Liver (tissue), 9 donors: Measurements from ENCODE around the gene DDO. TPM values are rescaled to one million over a fixed set of nuclear protein-coding genes. Genes with fewer than 3 reads are reported as not detected.

Experiments used
- DNase-seq: peaks from one replicate; pipeline ENCODE4 v3.0.0-alpha.2; 2017; ENCODE audit warnings: low spot score
- H3K27ac ChIP-seq, 2 donors: one replicate each; pipeline ENCODE4 v1.7.0; 2013; ENCODE audit warnings: inconsistent platforms in 2 of 2, low read length in 2 of 2, control low read depth in 1 of 2, low read depth in 1 of 2, mild to moderate bottlenecking in 1 of 2
- H3K27me3 ChIP-seq, 4 donors: one replicate each; pipeline versions ENCODE4 v1.6.1 to v1.7.0; 2013; ENCODE audit warnings: low read length in 3 of 4, inconsistent platforms in 1 of 4, mild to moderate bottlenecking in 1 of 4, moderate library complexity in 1 of 4; ENCODE audit not compliant: control insufficient read depth in 4 of 4, insufficient read depth in 4 of 4
- H3K36me3 ChIP-seq, 4 donors: one replicate each; pipeline versions ENCODE4 v1.6.1 to v1.7.0; 2013; ENCODE audit warnings: low read length in 3 of 4, mild to moderate bottlenecking in 3 of 4, low read depth in 1 of 4, moderate library complexity in 1 of 4; ENCODE audit not compliant: control insufficient read depth in 4 of 4, insufficient read depth in 3 of 4
- H3K4me1 ChIP-seq, 4 donors: one replicate each; pipeline versions ENCODE4 v1.6.1 to v1.7.0; 2013; ENCODE audit warnings: low read length in 3 of 4, mild to moderate bottlenecking in 3 of 4, moderate library complexity in 1 of 4; ENCODE audit not compliant: control insufficient read depth in 4 of 4, insufficient read depth in 4 of 4
- H3K4me3 ChIP-seq, 3 donors: one replicate each; pipeline versions ENCODE4 v1.6.1 to v1.7.0; 2013; ENCODE audit warnings: low read length in 3 of 3, control low read depth in 1 of 3, low read depth in 1 of 3, mild to moderate bottlenecking in 1 of 3
- H3K9ac ChIP-seq, 2 donors: one replicate each; pipeline ENCODE4 v1.7.0; 2013; ENCODE audit warnings: low read length in 2 of 2, mild to moderate bottlenecking in 2 of 2, moderate library complexity in 2 of 2, control low read depth in 1 of 2, low read depth in 1 of 2
- H3K9me3 ChIP-seq, 4 donors: one replicate each; pipeline versions ENCODE4 v1.6.1 to v1.7.0; 2013; ENCODE audit warnings: low read length in 3 of 4; ENCODE audit not compliant: control insufficient read depth in 4 of 4
- ATF3 ChIP-seq: IDR thresholded peaks from 2 replicates; pipeline ENCODE4 v1.6.1; 2016; ENCODE audit warnings: antibody characterized with exemption
- CTCF ChIP-seq: fragments of 150-350 bp; IDR thresholded peaks from 2 replicates; pipeline ENCODE4 v1.5.1; 2017; ENCODE audit warnings: improper control_type of control experiment, low read depth, low read length; ENCODE audit not compliant: missing input control
- EGR1 ChIP-seq, 2 donors: IDR thresholded peaks; 2 replicates each; pipeline ENCODE4 v1.6.1; 2016 to 2018; ENCODE audit warnings: antibody characterized with exemption in 2 of 2, low read depth in 2 of 2
- FOXA1 ChIP-seq: IDR thresholded peaks from 2 replicates; pipeline ENCODE4 v1.6.1; 2016; ENCODE audit warnings: antibody characterized with exemption
- FOXA2 ChIP-seq: IDR thresholded peaks from 2 replicates; pipeline ENCODE4 v1.6.1; 2016; ENCODE audit warnings: antibody characterized with exemption
- GABPA ChIP-seq, 2 donors: IDR thresholded peaks in 1 of 2; conservative IDR thresholded peaks in 1 of 2; 2 replicates each; pipeline ENCODE4 v1.6.1; 2016; ENCODE audit warnings: antibody characterized with exemption in 2 of 2, mild to moderate bottlenecking in 1 of 2, moderate library complexity in 1 of 2
- HNF4A ChIP-seq, 2 donors: conservative IDR thresholded peaks; 2 replicates each; pipeline ENCODE4 v1.6.1; 2016; ENCODE audit warnings: antibody characterized with exemption in 2 of 2, mild to moderate bottlenecking in 2 of 2
- HNF4G ChIP-seq: IDR thresholded peaks from 2 replicates; pipeline ENCODE4 v1.6.1; 2016; ENCODE audit warnings: antibody characterized with exemption
- JUND ChIP-seq, 2 donors: IDR thresholded peaks; 2 replicates each; pipeline ENCODE4 v1.6.1; 2016; ENCODE audit warnings: antibody characterized with exemption in 2 of 2
- MAX ChIP-seq: IDR thresholded peaks from 2 replicates; pipeline ENCODE4 v1.6.1; 2016; ENCODE audit warnings: antibody characterized with exemption
- NR2F2 ChIP-seq: IDR thresholded peaks from 2 replicates; pipeline ENCODE4 v1.6.1; 2016; ENCODE audit warnings: antibody characterized with exemption
- RAD21 ChIP-seq, 2 donors: IDR thresholded peaks; 2 replicates each; pipeline ENCODE4 v1.6.1; 2016; ENCODE audit warnings: antibody characterized with exemption in 2 of 2, mild to moderate bottlenecking in 2 of 2
- REST ChIP-seq: IDR thresholded peaks from 2 replicates; pipeline ENCODE4 v1.6.1; 2016; ENCODE audit warnings: antibody characterized with exemption, mild to moderate bottlenecking
- RXRA ChIP-seq, 2 donors: IDR thresholded peaks; 2 replicates each; pipeline ENCODE4 v1.6.1; 2017 to 2018; ENCODE audit warnings: antibody characterized with exemption in 2 of 2, mild to moderate bottlenecking in 1 of 2
- SP1 ChIP-seq: IDR thresholded peaks from 2 replicates; pipeline ENCODE4 v1.6.1; 2018; ENCODE audit warnings: antibody characterized with exemption, mild to moderate bottlenecking
- TAF1 ChIP-seq: conservative IDR thresholded peaks from 2 replicates; pipeline ENCODE4 v1.6.1; 2016; ENCODE audit warnings: antibody characterized with exemption, mild to moderate bottlenecking
- YY1 ChIP-seq: IDR thresholded peaks from 2 replicates; pipeline ENCODE4 v1.6.1; 2016; ENCODE audit warnings: antibody characterized with exemption, mild to moderate bottlenecking
- ZBTB33 ChIP-seq: IDR thresholded peaks from 2 replicates; pipeline ENCODE4 v1.6.1; 2016; ENCODE audit warnings: antibody characterized with exemption
- WGBS: extraction: QIAGEN DNeasy Blood & Tissue Kit; methylation state at CpG from one replicate; pipeline ENCODE4 v1.1.7; 2013; 5-methylcytosine and 5-hydroxymethylcytosine counted together
- polyA plus RNA-seq, 2 donors: library from polyadenylated mRNA; stranded (reverse) in 1 of 2; unstranded in 1 of 2; fragments of 200-250 nt in 1 of 2; fragments of >200 nt in 1 of 2; fragmentation: Nextera tagmentation in 1 of 2; extraction: Ambion mirVana in 1 of 2; gene quantifications; one replicate each; pipeline versions ENCODE4 v1.2.1 to v1.2.3, GENCODE V29; 2013 to 2015
- total RNA-seq, 2 donors: library from RNA; depleted of rRNA; stranded (reverse); fragments of >200 nt; gene quantifications; one replicate each; pipeline ENCODE4 v1.2.3, GENCODE V29; 2014
- donor health status: healthy.
- donor health status: healthy.
- donor health status: healthy.
- donor health status: healthy.
- donor health status: healthy.

The DDO gene
- total and polyA plus RNA-seq, 4 donors = 4.9 to 11.1 (median 7.0) TPM

- Histone ChIP-seq H3K27me3 (no peaks in the 10 kb centered on the region), H3K9ac (no peak overlapping the region), H3K4me3 (no peak overlapping the region), H3K36me3 (no peaks in the 10 kb centered on the region), H3K4me1 (no peaks in the 10 kb centered on the region), H3K27ac (no peak overlapping the region), H3K9me3 (no peaks in the 10 kb centered on the region)
- no peak for DNase-seq
- TF ChIP-seq ZBTB33 (no peak), ATF3 (no peak), NR2F2 (no peak), EGR1 (IDR thresholded peaks at IDR 0.05; ENCODE audit: low read depth in 2 of 2) (no peak), SP1 (no peak), TAF1 (no peak), RAD21 (IDR thresholded peaks at IDR 0.05) (no peak), CTCF (no peak), HNF4G (no peak), JUND (IDR thresholded peaks at IDR 0.05) (no peak)
- 97% methylated on average over 3 of the region's 3 CpGs for WGBS
Measured at GRCh38 chr6:110447761-110448160, 32.4 kb upstream of the DDO start.

GRCh38 chr6:110446405-110446804, 31.0 kb upstream of the DDO start:
- no peak overlapping the region for H3K27ac ChIP-seq
- H3K9me3 ChIP-seq = no peaks in the 10 kb centered on the region
- no peaks in the 10 kb centered on the region for H3K27me3 ChIP-seq
- no peaks in the 10 kb centered on the region for H3K4me1 ChIP-seq
- no peak overlapping the region for H3K9ac ChIP-seq
- no peaks in the 10 kb centered on the region for H3K36me3 ChIP-seq
- 80% methylated on average over 4 of the region's 4 CpGs for WGBS
- TF ChIP-seq FOXA1 (no peak), MAX (no peak), TAF1 (no peak), HNF4G (no peak), JUND (IDR thresholded peaks at IDR 0.05) (no peak), GABPA (IDR thresholded peaks at IDR 0.05 in 1 of 2, conservative IDR thresholded peaks at IDR 0.05 in 1 of 2) (no peak), REST (no peak), FOXA2 (no peak), NR2F2 (no peak), CTCF (no peak), ATF3 (no peak), HNF4A (conservative IDR thresholded peaks at IDR 0.05) (no peak), SP1 (no peak), RXRA (IDR thresholded peaks at IDR 0.05) (no peak), YY1 (no peak), RAD21 (IDR thresholded peaks at IDR 0.05) (no peak), ZBTB33 (no peak)
- DNase-seq = no peak
- no peak overlapping the region for H3K4me3 ChIP-seq
